Esophagus squamous epithelium (tissue), 5 donors: ENCODE measurements around the gene BUD23. TPM values are rescaled to one million over a fixed set of nuclear protein-coding genes. Genes with fewer than 3 reads are reported as not detected.

Source experiments
- DNase-seq: peaks from one replicate; lab custom pipeline; 2025; lab: John Stamatoyannopoulos, UW
- H3K27ac ChIP-seq, 4 donors: fragments of 200-600 bp; sonication (generic); one replicate each; pipeline ENCODE4 v1.5.1; 2016 to 2019; ENCODE audit warnings: mild to moderate bottlenecking in 1 of 4
- H3K27me3 ChIP-seq, 4 donors: fragments of 200-600 bp; sonication (generic); 1 replicate in 3 of 4; 2 replicates in 1 of 4; pipeline versions ENCODE4 v1.5.1 to v1.6.0; 2017 to 2021; ENCODE audit warnings: antibody characterized with exemption in 1 of 4
- H3K36me3 ChIP-seq, 3 donors: fragments of 200-600 bp; sonication (generic); one replicate each; pipeline ENCODE4 v1.5.1; 2016 to 2019
- H3K4me1 ChIP-seq, 3 donors: fragments of 200-600 bp; sonication (generic); one replicate each; pipeline ENCODE4 v1.5.1; 2017 to 2019
- H3K4me3 ChIP-seq, 4 donors: fragments of 200-600 bp; sonication (generic); 1 replicate in 3 of 4; 2 replicates in 1 of 4; pipeline ENCODE4 v1.5.1; 2016 to 2019; ENCODE audit warnings: mild to moderate bottlenecking in 2 of 4, moderate library complexity in 1 of 4
- H3K9me3 ChIP-seq, 3 donors: fragments of 200-600 bp; sonication (generic); one replicate each; pipeline ENCODE4 v1.5.1; 2016 to 2019
- CTCF ChIP-seq, 6 experiments: fragments of 450-650 bp in 4 of 6; fragments of 200-600 bp in 2 of 6; sonication (generic) in 2 of 6; IDR thresholded peaks; one replicate each; pipeline ENCODE4 v1.5.1; 2016 to 2019; ENCODE audit warnings: antibody characterized with exemption in 6 of 6, mild to moderate bottlenecking in 4 of 6, moderate library complexity in 4 of 6
- POLR2A ChIP-seq, 4 donors: fragments of 450-650 bp; IDR thresholded peaks; one replicate each; pipeline ENCODE4 v1.6.1; 2017; ENCODE audit warnings: antibody characterized with exemption in 4 of 4, mild to moderate bottlenecking in 4 of 4, moderate library complexity in 3 of 4
- WGBS, 2 donors: methylation state at CpG; one replicate each; pipeline ENCODE4 v1.1.5; 2018; 5-methylcytosine and 5-hydroxymethylcytosine counted together
- intact Hi-C: fragments of 100-400 bp; cut with DNase I; formaldehyde crosslinking; loops from one replicate; pipeline ENCODE4 v1.15.0; 2022
- total RNA-seq, 4 donors: library from RNA; depleted of rRNA; stranded (reverse); fragments of >200 nt; gene quantifications; one replicate each; pipeline ENCODE4 v1.1.0, GENCODE V29; 2016
- donor health status: DM: yes; HTN: yes; CAD: no.

BUD23 gene
- total RNA-seq, 4 donors from 2014 or later: 24.9 to 44.7 (median 42.6) TPM

GRCh38 chr7:73730485-73730884, 47.1 kb downstream of the BUD23 start:
- peaks cover 0 to 9% (median 8%) of the 10 kb centered on the region in 3 donors for H3K4me1 ChIP-seq
- peaks cover 0 to 2% (median 0%) of the 10 kb centered on the region in 3 donors for H3K36me3 ChIP-seq
- peaks cover 0 to 26% (median 0%) of the 10 kb centered on the region in 4 donors for H3K27me3 ChIP-seq
- no peaks in the 10 kb centered on the region for H3K9me3 ChIP-seq
- no peak overlapping the region for H3K27ac ChIP-seq
- intact Hi-C loops: loop anchor here (10.0 kb wide), 1 partner anchor 124 kb away; no protein-coding TSS in a partner anchor
- no peak for DNase-seq
- TF ChIP-seq POLR2A (IDR thresholded peaks at IDR 0.05): no peak
- TF ChIP-seq CTCF (IDR thresholded peaks at IDR 0.05): no peak
- no peak overlapping the region for H3K4me3 ChIP-seq
- 23 to 27% methylated on average over 3 of the region's 3 CpGs for WGBS, 2 donors

GRCh38 chr7:73732397-73732796, 49.0 kb downstream of the BUD23 start:
- DNase-seq: no peak
- peaks cover 0 to 21% (median 7%) of the 10 kb centered on the region in 3 donors for H3K36me3 ChIP-seq
- peaks cover 0 to 20% (median 11%) of the 10 kb centered on the region in 3 donors for H3K4me1 ChIP-seq
- WGBS, 2 donors: 50 to 51% methylated on average over 2 of the region's 2 CpGs
- TF ChIP-seq CTCF (IDR thresholded peaks at IDR 0.05) (no peak), POLR2A (IDR thresholded peaks at IDR 0.05) (no peak)
- peaks cover 0 to 13% (median 0%) of the 10 kb centered on the region in 4 donors for H3K27me3 ChIP-seq
- H3K9me3 ChIP-seq: no peaks in the 10 kb centered on the region
- intact Hi-C loops: loop anchor here (10.0 kb wide), 1 partner anchor 122 kb away; no protein-coding TSS in a partner anchor
- no peak overlapping the region for H3K27ac ChIP-seq
- H3K4me3 ChIP-seq: no peak overlapping the region

GRCh38 chr7:73734619-73735527, 51.5 kb downstream of the BUD23 start:
- Histone ChIP-seq H3K27ac (peak overlapping the region; percentile 52 to 84 (median 66)), H3K27me3 (no peaks in the 10 kb centered on the region), H3K9me3 (no peaks in the 10 kb centered on the region), H3K36me3 (peaks cover 0 to 23% (median 7%) of the 10 kb centered on the region in 3 donors), H3K4me1 (peaks cover 0 to 37% (median 17%) of the 10 kb centered on the region in 3 donors), H3K4me3 (no peak overlapping the region)
- no peak for DNase-seq
- TF ChIP-seq CTCF (IDR thresholded peaks at IDR 0.05) (peak; percentile 63 to 94 (median 88)), POLR2A (IDR thresholded peaks at IDR 0.05) (peak in 1 of 4 donors; percentile 27)
- 33 to 57% methylated on average over 4 to 6 of the region's 16 CpGs for WGBS, 2 donors
- intact Hi-C loops: loop anchor here (10.0 kb wide), 1 partner anchor 120 kb away; no protein-coding TSS in a partner anchor

GRCh38 chr7:73735528-73735905, 52.1 kb downstream of the BUD23 start:
- no peaks in the 10 kb centered on the region for H3K9me3 ChIP-seq
- DNase-seq: no peak
- TF ChIP-seq POLR2A (IDR thresholded peaks at IDR 0.05) (no peak), CTCF (IDR thresholded peaks at IDR 0.05) (no peak)
- 93 to 100% methylated on average over 1 to 6 of the region's 8 CpGs for WGBS, 2 donors
- peak overlapping the region; percentile 52 to 84 (median 66) for H3K27ac ChIP-seq
- intact Hi-C loops: loop anchor here (10.0 kb wide), 1 partner anchor 119 kb away; no protein-coding TSS in a partner anchor
- no peaks in the 10 kb centered on the region for H3K27me3 ChIP-seq
- peaks cover 0 to 41% (median 17%) of the 10 kb centered on the region in 3 donors for H3K4me1 ChIP-seq
- H3K36me3 ChIP-seq: peaks cover 0 to 23% (median 7%) of the 10 kb centered on the region in 3 donors
- no peak overlapping the region for H3K4me3 ChIP-seq

- Histone ChIP-seq H3K27me3 (no peaks in the 10 kb centered on the region), H3K9me3 (no peaks in the 10 kb centered on the region), H3K4me3 (no peak overlapping the region), H3K27ac (no peak overlapping the region), H3K4me1 (peaks cover under 1 to 51% (median 17%) of the 10 kb centered on the region in 3 donors), H3K36me3 (peaks cover 0 to 23% (median 7%) of the 10 kb centered on the region in 3 donors)
- 69 to 90% methylated on average over 2 to 7 of the region's 14 CpGs for WGBS, 2 donors
- no peak for TF ChIP-seq CTCF (IDR thresholded peaks at IDR 0.05)
- no peak for TF ChIP-seq POLR2A (IDR thresholded peaks at IDR 0.05)
- no peak for DNase-seq
- intact Hi-C loops: loop anchor here (10.0 kb wide), 1 partner anchor 118 kb away; no protein-coding TSS in a partner anchor
Observed at GRCh38 chr7:73736885-73737284, 53.5 kb downstream of the BUD23 start.
